GM10248 (cell line): ENCODE measurements around the gene PLCXD1.
"Not testable (repeated sequence)": the region's sequence is repeated elsewhere in the genome, so short reads cannot be mapped to it uniquely, and the experiment has no call there.

Experiments
- CTCF ChIA-PET: fragments of 300-600 bp; sonication (Branson Sonifier 250); formaldehyde crosslinking; extraction: SDS; loops from one replicate; lab custom pipeline; 2021; ENCODE audit warnings: antibody characterized with exemption; lab: Yijun Ruan, JAX
- POLR2A ChIA-PET: fragments of 350-650 bp; sonication (Branson Sonifier 250); formaldehyde crosslinking; extraction: SDS; loops from one replicate; lab custom pipeline; 2020; ENCODE audit warnings: antibody characterized with exemption; lab: Yijun Ruan, JAX
- DNase-seq: peaks from one replicate; pipeline ENCODE4 v3.0.0; 2012; ENCODE audit errors: extremely low spot score
- TF ChIP-seq, protein P1 (sequence below): IDR thresholded peaks from 2 replicates; pipeline ENCODE4 v1.5.1; 2012; ENCODE audit warnings: mild to moderate bottlenecking, low read depth; ENCODE audit errors: extremely low read depth, missing control alignments, control extremely low read depth

PLCXD1 gene

GRCh38 chrX:259692-260355 lies 21.4 kb upstream of the PLCXD1 start:
- CTCF ChIA-PET, result no interaction called here
- DNase-seq, result no peak
- TF ChIP-seq, protein P1, sequence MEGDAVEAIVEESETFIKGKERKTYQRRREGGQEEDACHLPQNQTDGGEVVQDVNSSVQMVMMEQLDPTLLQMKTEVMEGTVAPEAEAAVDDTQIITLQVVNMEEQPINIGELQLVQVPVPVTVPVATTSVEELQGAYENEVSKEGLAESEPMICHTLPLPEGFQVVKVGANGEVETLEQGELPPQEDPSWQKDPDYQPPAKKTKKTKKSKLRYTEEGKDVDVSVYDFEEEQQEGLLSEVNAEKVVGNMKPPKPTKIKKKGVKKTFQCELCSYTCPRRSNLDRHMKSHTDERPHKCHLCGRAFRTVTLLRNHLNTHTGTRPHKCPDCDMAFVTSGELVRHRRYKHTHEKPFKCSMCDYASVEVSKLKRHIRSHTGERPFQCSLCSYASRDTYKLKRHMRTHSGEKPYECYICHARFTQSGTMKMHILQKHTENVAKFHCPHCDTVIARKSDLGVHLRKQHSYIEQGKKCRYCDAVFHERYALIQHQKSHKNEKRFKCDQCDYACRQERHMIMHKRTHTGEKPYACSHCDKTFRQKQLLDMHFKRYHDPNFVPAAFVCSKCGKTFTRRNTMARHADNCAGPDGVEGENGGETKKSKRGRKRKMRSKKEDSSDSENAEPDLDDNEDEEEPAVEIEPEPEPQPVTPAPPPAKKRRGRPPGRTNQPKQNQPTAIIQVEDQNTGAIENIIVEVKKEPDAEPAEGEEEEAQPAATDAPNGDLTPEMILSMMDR, result no peak
- POLR2A ChIA-PET, result no interaction called here

DNA sequence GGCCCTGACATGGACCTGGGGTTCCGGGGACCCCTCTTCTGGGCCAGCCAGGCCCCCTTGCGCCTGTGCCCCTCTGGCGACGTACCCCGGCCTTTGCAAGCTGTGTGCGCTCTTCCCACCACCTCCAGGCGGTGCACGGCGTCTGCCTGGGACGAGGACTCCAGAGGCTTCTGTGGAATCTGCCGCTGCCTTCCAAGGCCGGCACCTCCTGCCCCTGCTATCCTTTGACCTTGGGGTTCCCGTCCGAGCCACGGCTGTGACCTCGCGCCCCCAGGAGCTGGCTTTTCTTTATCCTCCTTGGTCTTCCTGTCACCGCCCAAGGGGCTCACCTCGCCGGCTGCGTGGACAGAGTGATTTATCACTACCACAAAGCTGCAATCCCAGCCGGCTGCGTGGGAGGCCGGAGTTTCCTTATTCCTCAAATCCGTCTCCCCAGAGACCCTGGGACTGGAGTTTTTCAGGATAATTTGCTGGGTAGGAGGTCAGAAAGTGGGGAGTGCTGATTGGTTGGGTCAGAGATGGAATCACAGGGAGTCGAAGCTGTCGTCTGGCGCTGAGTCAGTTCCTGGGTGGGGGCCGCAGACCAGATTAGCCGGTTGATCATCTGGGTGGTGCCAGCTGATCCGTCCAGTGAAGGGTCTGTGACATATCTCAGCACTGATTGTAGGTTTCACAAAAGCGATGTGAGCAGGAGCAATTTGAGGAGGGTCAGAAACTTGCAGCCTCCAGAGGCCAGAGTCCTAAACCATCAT lies 19.8 kb upstream of the PLCXD1 start:
- POLR2A ChIA-PET, result no interaction called here
- DNase-seq, result no peak
- CTCF ChIA-PET, result no interaction called here
- TF ChIP-seq, protein P1, result no peak

DNA sequence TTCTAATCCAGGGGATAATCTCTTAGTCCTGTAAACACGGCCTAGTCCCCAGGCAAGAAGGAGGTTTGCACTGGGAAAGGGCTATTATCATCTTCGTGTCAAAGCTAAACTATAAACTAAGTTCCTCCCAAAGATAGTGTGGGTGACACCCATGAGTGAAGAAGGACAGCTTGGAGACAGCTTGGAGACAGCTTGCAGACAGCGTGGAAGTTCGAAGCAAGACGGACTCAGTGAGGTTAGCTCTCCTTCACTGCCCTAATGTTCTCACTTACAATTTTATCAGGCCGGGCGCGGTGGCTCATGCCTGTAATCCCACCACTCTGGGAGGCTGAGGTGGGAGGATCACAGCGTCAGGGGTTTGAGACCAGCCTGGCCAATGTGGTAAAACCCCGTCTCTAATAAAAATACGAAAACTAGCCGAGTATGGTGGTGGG lies 19.2 kb upstream of the PLCXD1 start:
- ChIA-PET POLR2A (no interaction called here), CTCF (no interaction called here)
- no peak for DNase-seq
- TF ChIP-seq, protein P1, result no peak

GRCh38 chrX:262381-262909 lies 18.7 kb upstream of the PLCXD1 start:
- DNase-seq, result peak; percentile 51
- ChIA-PET CTCF (no interaction called here), POLR2A (no interaction called here)
- TF ChIP-seq, protein P1, result no peak

DNA sequence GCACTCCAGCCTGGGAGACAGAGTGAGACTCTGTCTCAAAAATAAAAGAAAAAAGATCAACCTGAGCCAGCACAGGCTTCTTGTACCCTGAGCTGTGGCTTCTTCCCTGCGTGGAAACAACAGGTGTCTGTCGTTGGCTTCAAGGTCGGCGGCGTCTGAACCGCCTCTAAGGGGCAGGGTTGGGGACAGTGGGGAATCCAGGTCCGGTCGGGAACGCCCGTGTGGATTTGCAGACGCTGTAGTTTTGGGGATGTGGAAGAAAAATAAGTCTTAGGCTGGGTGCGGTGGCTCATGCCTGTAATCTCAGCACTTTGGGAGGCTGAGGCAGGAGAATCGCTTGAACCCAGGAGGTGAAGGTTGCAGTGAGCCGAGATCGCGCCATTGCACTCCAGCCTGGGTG lies 17.2 kb upstream of the PLCXD1 start:
- POLR2A ChIA-PET, CTCF ChIA-PET, DNase-seq: not testable (repeated sequence)

DNA sequence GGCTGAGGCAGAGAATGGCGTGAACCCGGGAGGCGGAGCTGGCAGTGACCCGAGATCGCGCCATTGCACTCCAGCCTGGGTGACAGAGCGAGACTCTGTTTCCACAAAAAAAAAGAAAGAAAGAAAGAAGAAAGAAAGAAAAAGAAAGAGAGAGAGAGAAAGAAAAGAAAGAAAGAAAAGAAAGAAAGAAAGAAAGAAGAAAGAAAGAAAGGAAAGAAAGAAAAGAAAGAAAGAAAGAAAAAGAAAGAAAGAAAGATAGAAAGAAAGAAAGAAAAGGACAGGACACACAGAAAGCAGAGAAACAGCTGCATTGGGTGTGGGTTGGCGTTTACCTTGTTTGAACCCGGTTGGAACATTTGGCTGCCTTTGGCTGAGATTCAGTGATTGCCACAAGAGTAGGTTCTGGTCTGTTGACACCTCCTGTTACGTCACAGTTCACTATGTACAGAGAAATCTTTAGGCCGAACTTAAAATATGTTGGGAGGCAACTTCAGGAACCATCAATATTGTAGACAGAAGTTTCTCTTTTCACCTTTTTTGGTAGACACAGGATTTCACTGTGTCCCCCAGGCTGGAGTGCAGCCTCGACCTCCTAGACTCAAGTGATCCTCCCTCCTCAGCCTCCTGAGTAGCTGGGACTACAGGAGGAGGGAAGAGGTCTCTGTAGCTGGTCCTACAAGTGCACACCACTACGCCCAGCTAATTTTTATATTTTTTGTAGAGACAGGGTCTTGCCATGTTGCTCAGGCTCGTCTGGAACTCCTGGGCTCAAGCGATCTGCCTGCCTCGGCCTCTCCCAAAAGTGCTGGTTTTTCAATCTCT lies 16.3 kb upstream of the PLCXD1 start:
- ChIA-PET POLR2A (no interaction called here), CTCF (no interaction called here)
- TF ChIP-seq, protein P1, result no peak
- DNase-seq, result no peak

DNA sequence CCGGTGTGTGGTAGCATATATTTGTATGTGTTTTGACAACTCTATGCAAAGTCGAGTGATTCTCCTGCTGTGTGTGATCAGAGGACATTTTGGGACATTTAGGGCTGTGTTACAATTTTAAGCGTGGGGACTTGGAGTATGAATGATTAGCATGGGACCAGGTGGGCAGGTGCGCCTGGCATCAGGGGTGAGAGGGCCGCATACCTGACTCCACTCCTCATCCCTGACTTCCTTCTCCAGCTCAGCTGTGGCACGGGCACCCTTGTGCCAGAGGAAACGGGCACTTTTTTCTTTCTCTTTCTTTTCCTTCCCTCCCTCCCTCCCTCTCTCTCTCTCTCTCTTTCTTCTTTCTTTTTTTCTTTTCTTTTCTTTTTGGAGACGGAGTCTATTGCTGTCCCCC lies 15.7 kb upstream of the PLCXD1 start:
- POLR2A ChIA-PET, result no interaction called here
- TF ChIP-seq, protein P1, result no peak
- CTCF ChIA-PET, result no interaction called here
- no peak for DNase-seq
